Mesodermal cell (in vitro differentiated cells): ENCODE measurements around the gene STK40.

Source experiments
- H3K27ac ChIP-seq: 2 replicates; pipeline ENCODE4 v1.7.0; 2013; ENCODE audit warnings: mild to moderate bottlenecking, low read depth, low read length, moderate library complexity; ENCODE audit not compliant: severe bottlenecking
- H3K36me3 ChIP-seq: 2 replicates; pipeline ENCODE4 v1.7.1; 2013; ENCODE audit warnings: mild to moderate bottlenecking, low read length, moderate library complexity; ENCODE audit not compliant: control insufficient read depth, insufficient read depth
- H3K4me1 ChIP-seq: one replicate; pipeline ENCODE4 v1.7.1; 2013; ENCODE audit warnings: mild to moderate bottlenecking, low read length; ENCODE audit not compliant: insufficient read depth, control insufficient read depth, poor library complexity, severe bottlenecking
- H3K4me3 ChIP-seq: 2 replicates; pipeline ENCODE4 v1.7.0; 2013; ENCODE audit warnings: low read length, control low read depth, mild to moderate bottlenecking; ENCODE audit not compliant: insufficient read depth, poor library complexity, severe bottlenecking; ENCODE audit errors: extremely low read depth
- H3K9me3 ChIP-seq: 2 replicates; pipeline ENCODE4 v1.7.1; 2013; ENCODE audit warnings: mild to moderate bottlenecking, low read length, moderate library complexity; ENCODE audit not compliant: control insufficient read depth
- WGBS, 2 experiments: methylation state at CpG; one replicate each; pipeline ENCODE4 v1.1.5; 2013; ENCODE audit warnings: missing lambda C conversion rate in 2 of 2; ENCODE audit not compliant: insufficient coverage in 2 of 2; 5-methylcytosine and 5-hydroxymethylcytosine counted together

The STK40 gene

GRCh38 chr1:36327421-36328087, 58.2 kb downstream of the STK40 start:
- Histone ChIP-seq H3K4me3 (no peak overlapping the region), H3K27ac (no peak overlapping the region), H3K9me3 (no peaks in the 10 kb centered on the region), H3K4me1 (peaks cover 25% of the 10 kb centered on the region), H3K36me3 (no peaks in the 10 kb centered on the region)
- WGBS, 2 experiments, result 93 to 96% methylated on average over 5 to 9 of the region's 9 CpGs

GRCh38 chr1:36326499-36326898, 59.2 kb downstream of the STK40 start:
- peaks cover 7% of the 10 kb centered on the region for H3K36me3 ChIP-seq
- WGBS, 2 experiments, result 88 to 98% methylated on average over 5 to 6 of the region's 6 CpGs
- H3K4me1 ChIP-seq, result peaks cover 33% of the 10 kb centered on the region
- H3K4me3 ChIP-seq, result no peak overlapping the region
- no peak overlapping the region for H3K27ac ChIP-seq
- no peaks in the 10 kb centered on the region for H3K9me3 ChIP-seq

DNA sequence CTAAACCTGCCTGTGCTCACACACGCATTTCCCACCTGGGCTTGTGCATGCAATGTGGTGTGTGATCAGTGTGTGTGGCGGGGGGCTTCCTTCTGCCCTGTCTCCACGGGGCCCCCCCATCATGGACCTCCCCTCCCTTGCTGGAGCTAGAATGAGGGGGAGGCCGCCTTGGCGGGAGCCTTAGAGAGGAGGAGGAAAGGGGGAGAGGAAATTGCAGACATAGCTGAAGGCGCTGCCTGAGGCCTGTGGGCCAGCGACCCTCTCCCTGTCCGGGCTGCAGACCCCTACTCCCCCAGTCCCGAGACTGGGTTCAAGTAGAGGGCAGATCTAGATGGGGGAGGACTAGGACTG, 61.4 kb downstream of the STK40 start:
- no peak overlapping the region for H3K4me3 ChIP-seq
- peak overlapping the region; percentile 89 for H3K27ac ChIP-seq
- 10 to 25% methylated on average over 1 to 2 of the region's 9 CpGs for WGBS, 2 experiments
- H3K9me3 ChIP-seq, result no peaks in the 10 kb centered on the region
- peaks cover 17% of the 10 kb centered on the region for H3K36me3 ChIP-seq
- H3K4me1 ChIP-seq, result peaks cover 42% of the 10 kb centered on the region

DNA sequence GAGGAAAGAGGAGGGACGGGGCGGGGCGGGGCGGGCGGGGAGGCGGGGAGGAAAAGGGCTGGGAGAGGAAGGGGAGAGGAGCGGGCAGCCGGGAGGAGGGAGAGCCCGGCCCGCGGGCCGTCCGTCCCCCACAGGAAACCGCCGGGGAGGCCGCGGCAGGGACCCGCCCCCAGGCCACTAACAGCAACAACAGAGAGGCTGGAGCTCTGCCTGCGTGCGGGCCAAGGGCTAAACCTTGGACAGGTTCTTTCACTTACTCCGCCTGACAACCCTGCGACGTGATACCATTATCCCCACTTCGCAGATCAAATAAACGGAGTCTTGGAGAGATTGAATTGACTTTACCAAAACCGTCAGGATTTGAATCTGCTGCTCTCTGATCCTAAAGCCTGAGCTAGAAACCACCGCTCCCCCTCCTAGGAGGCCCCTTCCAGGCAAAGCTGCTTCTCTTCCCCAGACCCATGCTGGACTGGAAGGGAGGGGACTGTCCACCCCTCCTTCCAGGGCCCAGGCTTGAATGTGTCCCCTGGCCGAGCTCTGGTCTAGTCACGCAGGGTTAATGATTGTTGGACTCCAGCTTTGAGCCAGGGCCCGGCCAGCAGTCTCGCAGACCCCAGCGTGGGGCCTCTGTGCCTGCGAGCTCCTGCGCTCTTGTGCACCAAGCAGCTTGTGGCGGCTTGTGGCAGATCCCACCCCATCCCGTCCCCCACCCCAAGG, 61.9 kb downstream of the STK40 start, which contains the start of gene EVA1B:
Gene EVA1B, minus strand, starts transcription at position 10 of the 717 bp plus-strand sequence. CDS start 608 bp downstream, outside the sequence.
- Histone ChIP-seq H3K36me3 (peaks cover 22% of the 10 kb centered on the region), H3K9me3 (no peaks in the 10 kb centered on the region), H3K27ac (peak within 1 kb of the TSS; percentile 89), H3K4me1 (peaks cover 41% of the 10 kb centered on the region), H3K4me3 (peak within 1 kb of the TSS; percentile 82)
- 3 to 7% methylated on average over 20 to 26 of the region's 36 CpGs for WGBS, 2 experiments

DNA sequence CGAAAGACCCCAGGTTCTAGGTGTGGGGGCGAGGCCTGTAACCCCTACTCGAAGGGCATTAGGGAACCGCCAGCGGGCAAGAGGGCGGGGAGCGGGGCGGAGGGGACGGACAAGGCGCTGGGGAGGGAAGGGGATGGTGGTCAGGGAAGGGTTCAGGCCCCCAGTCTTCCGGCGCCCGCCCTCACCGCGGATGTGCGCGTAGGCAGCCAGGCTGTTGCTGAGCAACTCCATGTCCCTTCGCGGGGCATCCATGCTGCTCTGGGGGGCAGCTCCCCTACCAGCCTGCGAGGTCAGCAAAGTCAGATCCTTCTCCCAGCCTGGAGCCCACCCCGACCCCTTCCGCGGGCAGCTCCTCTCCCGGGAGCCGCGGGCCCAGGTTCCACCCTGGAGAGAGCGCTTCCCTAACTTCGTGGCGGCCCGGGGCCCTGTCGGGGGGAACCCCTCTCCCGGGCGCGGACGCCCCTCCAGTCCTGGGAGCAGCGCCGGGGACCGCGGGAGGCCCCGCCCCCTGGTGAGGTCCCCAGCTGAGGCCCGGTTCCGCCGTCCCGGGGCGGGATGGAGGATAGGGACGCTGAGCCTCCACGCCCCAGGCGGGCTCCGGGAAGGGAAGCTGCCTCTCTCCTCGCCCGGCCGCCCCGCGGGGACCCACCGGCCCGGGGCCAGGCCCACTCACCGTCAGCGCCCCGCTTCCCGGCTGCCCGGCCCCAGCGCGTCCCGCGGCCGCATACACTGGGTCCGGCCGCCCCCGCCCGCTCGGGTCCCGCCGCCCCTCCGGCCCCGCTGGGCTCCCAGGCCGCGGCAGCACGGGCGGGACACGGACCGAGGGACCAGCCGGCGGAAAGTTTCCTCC, 62.7 kb downstream of the STK40 start:
- WGBS, 2 experiments, result 1 to 2% methylated on average over 63 to 65 of the region's 83 CpGs
- H3K27ac ChIP-seq, result peak overlapping the region; percentile 89
- H3K4me1 ChIP-seq, result peaks cover 39% of the 10 kb centered on the region
- no peaks in the 10 kb centered on the region for H3K9me3 ChIP-seq
- H3K4me3 ChIP-seq, result peak overlapping the region; percentile 82
- peaks cover 22% of the 10 kb centered on the region for H3K36me3 ChIP-seq

GRCh38 chr1:36322041-36322785, 63.5 kb downstream of the STK40 start:
- H3K4me3 ChIP-seq, result peak overlapping the region; percentile 82
- peak overlapping the region; percentile 89 for H3K27ac ChIP-seq
- H3K36me3 ChIP-seq, result peaks cover 22% of the 10 kb centered on the region
- no peaks in the 10 kb centered on the region for H3K9me3 ChIP-seq
- WGBS, 2 experiments, result 15 to 18% methylated on average over 42 to 67 of the region's 67 CpGs
- H3K4me1 ChIP-seq, result peaks cover 39% of the 10 kb centered on the region

DNA sequence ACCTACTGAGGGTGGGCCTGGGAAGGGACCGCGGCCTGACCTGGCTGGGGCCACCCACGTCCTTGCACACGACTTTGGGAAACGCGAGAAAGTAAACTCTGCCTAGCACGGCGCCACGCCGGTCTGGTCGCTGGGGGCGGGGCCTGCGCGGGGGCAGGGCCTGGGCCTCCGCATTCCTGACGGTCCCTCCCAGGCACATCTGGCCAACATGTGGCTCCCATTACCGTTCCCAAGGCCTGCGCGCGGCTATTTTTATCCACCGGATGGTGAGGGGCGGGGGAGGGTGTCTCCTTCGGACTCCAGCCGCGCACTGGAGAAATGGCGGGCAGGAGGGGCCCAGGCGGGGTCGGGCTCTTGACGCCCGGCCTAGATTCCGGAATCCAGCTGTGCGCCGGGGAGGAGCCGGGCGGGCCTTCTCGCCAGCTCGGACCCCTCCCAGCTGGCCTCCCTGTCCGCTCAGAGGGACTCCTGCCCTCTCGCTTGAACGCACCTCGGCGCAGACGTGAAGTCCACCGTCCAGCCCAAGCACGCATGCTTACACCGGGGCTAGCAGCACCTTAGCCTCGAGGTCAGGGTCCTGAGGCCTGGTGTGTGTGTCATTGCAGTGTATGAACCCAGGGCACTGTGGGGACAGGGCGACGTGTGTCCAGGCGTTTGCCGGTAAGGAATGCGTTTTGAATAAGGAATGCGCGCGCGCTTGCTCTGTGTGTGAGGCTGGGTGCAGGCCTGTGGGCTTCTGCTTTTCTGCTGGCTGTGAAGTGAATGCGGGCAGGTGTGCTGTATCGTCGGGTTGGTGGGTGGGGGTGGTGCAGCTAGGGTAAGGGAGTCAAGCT, 64.4 kb downstream of the STK40 start:
- Histone ChIP-seq H3K4me1 (peaks cover 39% of the 10 kb centered on the region), H3K4me3 (peak overlapping the region; percentile 82), H3K9me3 (no peaks in the 10 kb centered on the region), H3K36me3 (peaks cover 22% of the 10 kb centered on the region), H3K27ac (peak overlapping the region; percentile 89)
- WGBS, 2 experiments, result 6% methylated on average over 51 of the region's 59 CpGs

DNA sequence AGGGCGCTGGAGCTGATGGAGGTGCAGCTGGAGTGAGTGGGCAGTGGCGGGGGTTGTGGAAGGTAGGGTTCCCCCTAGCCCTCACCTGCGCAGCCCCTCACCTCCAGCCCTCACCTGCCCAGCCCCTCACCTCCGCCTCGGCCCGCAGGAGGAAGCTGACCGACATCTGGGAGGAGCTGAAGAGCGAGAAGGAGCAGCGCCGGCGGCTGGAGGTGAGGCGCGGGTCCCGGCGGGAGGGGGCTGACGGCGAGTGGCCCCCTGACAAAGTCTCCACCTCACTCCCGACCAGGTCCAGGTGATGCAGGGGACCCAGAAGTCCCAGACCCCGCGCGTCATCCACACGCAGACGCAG, 65.0 kb downstream of the STK40 start:
- Histone ChIP-seq H3K4me3 (peak overlapping the region; percentile 82), H3K4me1 (peaks cover 36% of the 10 kb centered on the region), H3K36me3 (peaks cover 23% of the 10 kb centered on the region), H3K9me3 (no peaks in the 10 kb centered on the region), H3K27ac (peak overlapping the region; percentile 89)
- 21 to 23% methylated on average over 13 to 22 of the region's 23 CpGs for WGBS, 2 experiments

- Histone ChIP-seq H3K9me3 (no peaks in the 10 kb centered on the region), H3K27ac (no peak overlapping the region), H3K36me3 (peaks cover 26% of the 10 kb centered on the region), H3K4me1 (peaks cover 32% of the 10 kb centered on the region), H3K4me3 (no peak overlapping the region)
- 72 to 84% methylated on average over 13 to 14 of the region's 16 CpGs for WGBS, 2 experiments
These were observed 65.4 kb downstream of the STK40 start for GRCh38 chr1:36320291-36320761.
